K562 (cell line): ENCODE data around the gene MARK3. TPM values are rescaled to one million over a fixed set of nuclear protein-coding genes. Genes with fewer than 3 reads are reported as not detected.

ENCODE experiments used
- BMI1 ChIP-seq: fragments of 150-350 bp; IDR thresholded peaks from 2 replicates; pipeline ENCODE4 v1.6.1; 2014; ENCODE audit warnings: low read length
- ELF4 ChIP-seq: fragments of 450-650 bp; formaldehyde crosslinking; IDR thresholded peaks from 2 replicates; pipeline ENCODE4 v1.4.0; 2022; ENCODE audit warnings: missing genetic modification characterization
- EWSR1 ChIP-seq: fragments of 450-650 bp; IDR thresholded peaks from 2 replicates; pipeline ENCODE4 v1.6.1; 2018; ENCODE audit warnings: borderline replicate concordance, mild to moderate bottlenecking, low read depth, moderate library complexity; ENCODE audit not compliant: partially characterized antibody
- GABPA ChIP-seq: fragments of 200-800 bp; sonication (Bioruptor generic); conservative IDR thresholded peaks from 2 replicates; pipeline ENCODE4 v1.6.1; 2016; ENCODE audit warnings: low read depth, missing genetic modification characterization, missing compliant biosample characterization
- KLF16 ChIP-seq: IDR thresholded peaks from 2 replicates; pipeline ENCODE4 v1.6.1; 2016; ENCODE audit warnings: antibody characterized with exemption
- MEIS2 ChIP-seq: fragments of 450-650 bp; IDR thresholded peaks from 2 replicates; pipeline ENCODE4 v1.6.1; 2014; ENCODE audit warnings: mild to moderate bottlenecking; ENCODE audit not compliant: partially characterized antibody
- NCOA6 ChIP-seq: fragments of 450-650 bp; IDR thresholded peaks from 2 replicates; pipeline ENCODE4 v1.6.1; 2017; ENCODE audit warnings: mild to moderate bottlenecking
- NFE2L1 ChIP-seq: fragments of 450-650 bp; IDR thresholded peaks from 2 replicates; pipeline ENCODE4 v1.6.1; 2016; ENCODE audit warnings: missing genetic modification characterization, low read depth, mild to moderate bottlenecking, missing compliant biosample characterization, moderate library complexity, borderline replicate concordance
- RHOXF2B ChIP-seq: fragments of 250-450 bp; sonication (Bioruptor Pico); conservative IDR thresholded peaks from 2 replicates; pipeline ENCODE4 v1.5.1; 2021
- SAFB ChIP-seq: fragments of 200-400 bp; formaldehyde crosslinking; IDR thresholded peaks from 2 replicates; pipeline ENCODE4 v1.6.1; 2017; ENCODE audit warnings: low read depth, low read length, borderline replicate concordance
- SLC30A9 ChIP-seq: fragments of 250-450 bp; sonication (Bioruptor Pico); IDR thresholded peaks from 2 replicates; pipeline ENCODE4 v1.8.0; 2022; ENCODE audit warnings: mild to moderate bottlenecking, moderate library complexity
- TGIF2 ChIP-seq: sonication (generic); formaldehyde crosslinking; IDR thresholded peaks from 2 replicates; pipeline ENCODE4 v1.8.1; 2022; ENCODE audit warnings: mild to moderate bottlenecking, missing genetic modification reagents, moderate library complexity
- ZNF184 ChIP-seq: sonication (generic); formaldehyde crosslinking; IDR thresholded peaks from 2 replicates; pipeline ENCODE4 v1.5.0; 2020; ENCODE audit warnings: missing genetic modification reagents
- polyA plus RNA-seq, 8 experiments: library from polyadenylated mRNA; depleted of rRNA in 4 of 8; stranded (reverse) in 5 of 8; unstranded in 3 of 8; fragments of >200 nt; fragmentation: Nextera tagmentation in 2 of 8; fragmentation: Illumina TruSeq in 1 of 8; extraction: Ambion mirVana in 2 of 8; extraction: Trizol in 1 of 8; gene quantifications; 2 replicates each; pipeline versions ENCODE4 v1.2.1 to v1.2.3, GENCODE V29; 2011 to 2014; ENCODE audit warnings: inconsistent platforms in 1 of 8, missing spikeins in 1 of 8
- total RNA-seq, 7 experiments: library from RNA; depleted of rRNA in 6 of 7; stranded (reverse); fragments of >200 nt in 6 of 7; fragmentation: Illumina TruSeq in 2 of 7; extraction: Trizol in 2 of 7; gene quantifications; 2 replicates each; pipeline versions ENCODE4 v1.2.1 to v1.2.3, GENCODE V29; 2011 to 2021; ENCODE audit warnings: low replicate concordance in 1 of 7
- TF ChIP-seq, protein P1 (sequence below), 2 experiments: fragments of 450-650 bp in 1 of 2; IDR thresholded peaks; 2 replicates each; pipeline ENCODE4 v1.6.1; 2011 to 2017; ENCODE audit warnings: low read depth in 2 of 2, antibody characterized with exemption in 1 of 2, borderline replicate concordance in 1 of 2, low read length in 1 of 2, mild to moderate bottlenecking in 1 of 2, mixed read lengths in 1 of 2; ENCODE audit not compliant: control insufficient read depth in 1 of 2
- TF ChIP-seq, protein P2 (sequence below): fragments of 250-450 bp; sonication (Bioruptor Pico); IDR thresholded peaks from 2 replicates; pipeline ENCODE4 v1.4.0; 2020; ENCODE audit warnings: mild to moderate bottlenecking, moderate library complexity
- TF ChIP-seq, protein P3 (sequence below): IDR thresholded peaks from 2 replicates; pipeline ENCODE4 v1.6.1; 2014; ENCODE audit warnings: antibody characterized with exemption
- TF ChIP-seq, protein P4 (sequence below): sonication (generic); formaldehyde crosslinking; IDR thresholded peaks from 2 replicates; pipeline ENCODE4 v1.9.0; 2022; ENCODE audit warnings: mild to moderate bottlenecking, missing genetic modification reagents
- TF ChIP-seq, protein P5 (sequence below): sonication (generic); formaldehyde crosslinking; IDR thresholded peaks from 2 replicates; pipeline ENCODE4 v1.8.1; 2023; ENCODE audit warnings: mild to moderate bottlenecking, missing genetic modification reagents

MARK3 gene
- total and polyA plus RNA-seq, 9 of the 15 experiments (the other 6 are each of a cell fraction or from before 2014, with no cell fraction given), result 10.1 to 68.7 (median 56.3) TPM

DNA sequence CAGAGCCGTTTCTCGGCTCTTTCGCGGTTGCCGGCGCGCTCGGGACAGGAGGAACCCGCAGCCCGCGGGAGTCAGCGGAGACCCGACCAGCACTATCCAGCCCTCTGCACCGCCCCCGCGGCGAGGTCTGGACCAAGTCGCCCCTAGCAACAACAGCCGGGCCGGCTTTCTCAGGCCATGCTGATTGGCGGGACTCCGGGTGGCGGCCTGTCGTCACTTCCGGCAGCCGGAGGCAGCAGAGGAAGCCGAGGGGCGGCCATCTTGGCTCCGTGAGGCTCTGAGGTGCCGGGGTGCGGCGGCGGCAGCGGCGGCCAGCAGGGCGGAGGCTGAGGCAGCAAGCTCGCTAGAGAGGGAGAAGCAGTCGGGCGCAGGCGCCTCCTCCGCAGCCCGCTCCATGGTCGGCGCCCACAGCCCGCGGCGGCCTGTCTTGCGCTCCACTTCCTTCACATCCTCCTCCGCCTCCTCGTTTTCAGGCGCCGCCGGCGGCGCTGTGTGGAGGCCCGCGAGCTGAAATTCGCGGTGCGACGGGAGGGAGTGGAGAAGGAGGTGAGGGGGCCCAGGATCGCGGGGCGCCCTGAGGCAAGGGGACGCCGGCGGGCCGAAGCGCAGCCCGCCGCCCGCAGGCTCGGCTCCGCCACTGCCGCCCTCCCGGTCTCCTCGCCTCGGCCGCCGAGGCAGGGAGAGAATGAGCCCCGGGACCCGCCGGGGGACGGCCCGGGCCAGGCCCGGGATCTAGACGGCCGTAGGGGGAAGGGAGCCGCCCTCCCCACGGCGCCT, at the start of gene MARK3 (continued):
- TF ChIP-seq, protein P1, sequence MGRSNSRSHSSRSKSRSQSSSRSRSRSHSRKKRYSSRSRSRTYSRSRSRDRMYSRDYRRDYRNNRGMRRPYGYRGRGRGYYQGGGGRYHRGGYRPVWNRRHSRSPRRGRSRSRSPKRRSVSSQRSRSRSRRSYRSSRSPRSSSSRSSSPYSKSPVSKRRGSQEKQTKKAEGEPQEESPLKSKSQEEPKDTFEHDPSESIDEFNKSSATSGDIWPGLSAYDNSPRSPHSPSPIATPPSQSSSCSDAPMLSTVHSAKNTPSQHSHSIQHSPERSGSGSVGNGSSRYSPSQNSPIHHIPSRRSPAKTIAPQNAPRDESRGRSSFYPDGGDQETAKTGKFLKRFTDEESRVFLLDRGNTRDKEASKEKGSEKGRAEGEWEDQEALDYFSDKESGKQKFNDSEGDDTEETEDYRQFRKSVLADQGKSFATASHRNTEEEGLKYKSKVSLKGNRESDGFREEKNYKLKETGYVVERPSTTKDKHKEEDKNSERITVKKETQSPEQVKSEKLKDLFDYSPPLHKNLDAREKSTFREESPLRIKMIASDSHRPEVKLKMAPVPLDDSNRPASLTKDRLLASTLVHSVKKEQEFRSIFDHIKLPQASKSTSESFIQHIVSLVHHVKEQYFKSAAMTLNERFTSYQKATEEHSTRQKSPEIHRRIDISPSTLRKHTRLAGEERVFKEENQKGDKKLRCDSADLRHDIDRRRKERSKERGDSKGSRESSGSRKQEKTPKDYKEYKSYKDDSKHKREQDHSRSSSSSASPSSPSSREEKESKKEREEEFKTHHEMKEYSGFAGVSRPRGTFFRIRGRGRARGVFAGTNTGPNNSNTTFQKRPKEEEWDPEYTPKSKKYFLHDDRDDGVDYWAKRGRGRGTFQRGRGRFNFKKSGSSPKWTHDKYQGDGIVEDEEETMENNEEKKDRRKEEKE (IDR thresholded peaks at IDR 0.05; ENCODE audit: borderline replicate concordance in 1 of 2, control insufficient read depth in 1 of 2, low read depth in 2 of 2, low read length in 1 of 2), result no peak
- TF ChIP-seq SAFB (no peak), ELF4 (CRISPR knock-in tag) (no peak), ZNF184 (CRISPR knock-in tag) (no peak), NFE2L1 (tag) (no peak), KLF16 (no peak), GABPA (tag) (peak; percentile 95), BMI1 (peak; percentile 83), MEIS2 (no peak), NCOA6 (no peak), SLC30A9 (CRISPR knock-in tag) (no peak), TGIF2 (CRISPR knock-in tag) (no peak), EWSR1 (no peak), RHOXF2B (CRISPR knock-in tag) (no peak)
- TF ChIP-seq, protein P2, sequence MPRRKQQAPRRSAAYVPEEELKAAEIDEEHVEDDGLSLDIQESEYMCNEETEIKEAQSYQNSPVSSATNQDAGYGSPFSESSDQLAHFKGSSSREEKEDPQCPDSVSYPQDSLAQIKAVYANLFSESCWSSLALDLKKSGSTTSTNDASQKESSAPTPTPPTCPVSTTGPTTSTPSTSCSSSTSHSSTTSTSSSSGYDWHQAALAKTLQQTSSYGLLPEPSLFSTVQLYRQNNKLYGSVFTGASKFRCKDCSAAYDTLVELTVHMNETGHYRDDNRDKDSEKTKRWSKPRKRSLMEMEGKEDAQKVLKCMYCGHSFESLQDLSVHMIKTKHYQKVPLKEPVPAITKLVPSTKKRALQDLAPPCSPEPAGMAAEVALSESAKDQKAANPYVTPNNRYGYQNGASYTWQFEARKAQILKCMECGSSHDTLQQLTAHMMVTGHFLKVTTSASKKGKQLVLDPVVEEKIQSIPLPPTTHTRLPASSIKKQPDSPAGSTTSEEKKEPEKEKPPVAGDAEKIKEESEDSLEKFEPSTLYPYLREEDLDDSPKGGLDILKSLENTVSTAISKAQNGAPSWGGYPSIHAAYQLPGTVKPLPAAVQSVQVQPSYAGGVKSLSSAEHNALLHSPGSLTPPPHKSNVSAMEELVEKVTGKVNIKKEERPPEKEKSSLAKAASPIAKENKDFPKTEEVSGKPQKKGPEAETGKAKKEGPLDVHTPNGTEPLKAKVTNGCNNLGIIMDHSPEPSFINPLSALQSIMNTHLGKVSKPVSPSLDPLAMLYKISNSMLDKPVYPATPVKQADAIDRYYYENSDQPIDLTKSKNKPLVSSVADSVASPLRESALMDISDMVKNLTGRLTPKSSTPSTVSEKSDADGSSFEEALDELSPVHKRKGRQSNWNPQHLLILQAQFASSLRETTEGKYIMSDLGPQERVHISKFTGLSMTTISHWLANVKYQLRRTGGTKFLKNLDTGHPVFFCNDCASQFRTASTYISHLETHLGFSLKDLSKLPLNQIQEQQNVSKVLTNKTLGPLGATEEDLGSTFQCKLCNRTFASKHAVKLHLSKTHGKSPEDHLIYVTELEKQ, result no peak
- TF ChIP-seq, protein P3, sequence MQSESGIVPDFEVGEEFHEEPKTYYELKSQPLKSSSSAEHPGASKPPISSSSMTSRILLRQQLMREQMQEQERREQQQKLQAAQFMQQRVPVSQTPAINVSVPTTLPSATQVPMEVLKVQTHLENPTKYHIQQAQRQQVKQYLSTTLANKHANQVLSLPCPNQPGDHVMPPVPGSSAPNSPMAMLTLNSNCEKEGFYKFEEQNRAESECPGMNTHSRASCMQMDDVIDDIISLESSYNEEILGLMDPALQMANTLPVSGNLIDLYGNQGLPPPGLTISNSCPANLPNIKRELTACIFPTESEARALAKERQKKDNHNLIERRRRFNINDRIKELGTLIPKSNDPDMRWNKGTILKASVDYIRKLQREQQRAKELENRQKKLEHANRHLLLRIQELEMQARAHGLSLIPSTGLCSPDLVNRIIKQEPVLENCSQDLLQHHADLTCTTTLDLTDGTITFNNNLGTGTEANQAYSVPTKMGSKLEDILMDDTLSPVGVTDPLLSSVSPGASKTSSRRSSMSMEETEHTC, result no peak
- TF ChIP-seq, protein P4, sequence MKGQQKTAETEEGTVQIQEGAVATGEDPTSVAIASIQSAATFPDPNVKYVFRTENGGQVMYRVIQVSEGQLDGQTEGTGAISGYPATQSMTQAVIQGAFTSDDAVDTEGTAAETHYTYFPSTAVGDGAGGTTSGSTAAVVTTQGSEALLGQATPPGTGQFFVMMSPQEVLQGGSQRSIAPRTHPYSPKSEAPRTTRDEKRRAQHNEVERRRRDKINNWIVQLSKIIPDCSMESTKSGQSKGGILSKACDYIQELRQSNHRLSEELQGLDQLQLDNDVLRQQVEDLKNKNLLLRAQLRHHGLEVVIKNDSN (CRISPR knock-in tag), result no peak
- TF ChIP-seq, protein P5, sequence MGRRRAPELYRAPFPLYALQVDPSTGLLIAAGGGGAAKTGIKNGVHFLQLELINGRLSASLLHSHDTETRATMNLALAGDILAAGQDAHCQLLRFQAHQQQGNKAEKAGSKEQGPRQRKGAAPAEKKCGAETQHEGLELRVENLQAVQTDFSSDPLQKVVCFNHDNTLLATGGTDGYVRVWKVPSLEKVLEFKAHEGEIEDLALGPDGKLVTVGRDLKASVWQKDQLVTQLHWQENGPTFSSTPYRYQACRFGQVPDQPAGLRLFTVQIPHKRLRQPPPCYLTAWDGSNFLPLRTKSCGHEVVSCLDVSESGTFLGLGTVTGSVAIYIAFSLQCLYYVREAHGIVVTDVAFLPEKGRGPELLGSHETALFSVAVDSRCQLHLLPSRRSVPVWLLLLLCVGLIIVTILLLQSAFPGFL (CRISPR knock-in tag), result no peak
